ENCODE results near the gene DNAJA2.

Gene DNAJA2

GRCh38 chr16:46924402-46924801, 49.1 kb downstream of the DNAJA2 start:
- no peak for DNase-seq

DNA sequence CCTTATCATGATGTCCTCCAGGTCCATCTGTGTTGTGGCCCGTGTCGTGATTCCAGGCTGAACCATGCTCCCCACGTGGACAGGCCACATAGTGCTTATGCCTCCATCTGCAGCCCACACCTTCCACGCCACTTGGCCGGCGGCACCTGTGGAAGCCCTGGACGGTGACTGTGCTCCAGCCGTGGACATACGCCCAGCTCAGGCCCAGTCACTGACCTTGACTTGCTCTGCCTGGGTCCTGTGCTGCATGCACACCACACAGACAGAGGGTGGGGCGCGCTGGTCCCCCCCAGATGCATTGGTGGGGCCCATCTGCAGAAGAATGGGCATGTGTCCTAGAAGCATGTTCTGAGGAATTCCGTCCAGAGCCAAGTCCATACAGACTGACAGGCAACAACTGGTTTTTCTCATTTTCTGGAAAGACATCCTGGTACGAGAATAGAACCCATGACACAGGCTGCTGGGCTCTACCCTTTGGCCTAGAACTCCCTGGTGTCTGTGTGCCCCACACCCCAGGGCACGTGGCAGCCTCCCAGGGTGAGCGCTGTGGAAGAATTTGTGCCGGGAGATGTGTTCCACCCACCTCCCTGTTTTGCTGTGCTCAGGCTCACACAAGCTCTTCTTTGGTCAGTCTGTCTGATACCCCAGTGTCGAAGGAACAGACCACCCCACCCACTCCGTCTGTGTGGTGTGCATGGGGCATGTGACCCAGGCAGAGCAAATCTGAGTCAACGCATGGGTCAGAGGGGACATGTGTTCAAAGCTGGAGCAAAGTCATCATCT, 49.8 kb downstream of the DNAJA2 start:
- no peak for DNase-seq

DNA sequence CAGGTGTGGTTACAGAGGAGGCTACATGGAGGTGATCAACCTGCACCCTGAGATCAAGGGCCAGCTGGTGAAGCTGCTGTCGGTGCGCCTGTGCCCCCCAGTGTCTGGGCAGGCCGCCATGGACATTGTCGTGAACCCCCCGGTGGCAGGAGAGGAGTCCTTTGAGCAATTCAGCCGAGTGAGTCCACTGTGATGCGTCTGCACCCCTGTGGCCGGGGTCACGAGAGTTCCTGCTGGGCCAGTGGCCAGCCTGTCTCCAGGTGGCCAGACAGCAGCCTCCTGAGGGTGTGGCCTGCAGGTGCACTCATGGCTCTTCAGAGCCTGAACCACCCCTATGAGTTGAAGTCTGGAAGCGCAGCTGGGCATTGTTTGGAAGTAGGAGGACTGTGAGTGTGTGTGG, 51.2 kb downstream of the DNAJA2 start:
- DNase-seq, result no peak

DNA sequence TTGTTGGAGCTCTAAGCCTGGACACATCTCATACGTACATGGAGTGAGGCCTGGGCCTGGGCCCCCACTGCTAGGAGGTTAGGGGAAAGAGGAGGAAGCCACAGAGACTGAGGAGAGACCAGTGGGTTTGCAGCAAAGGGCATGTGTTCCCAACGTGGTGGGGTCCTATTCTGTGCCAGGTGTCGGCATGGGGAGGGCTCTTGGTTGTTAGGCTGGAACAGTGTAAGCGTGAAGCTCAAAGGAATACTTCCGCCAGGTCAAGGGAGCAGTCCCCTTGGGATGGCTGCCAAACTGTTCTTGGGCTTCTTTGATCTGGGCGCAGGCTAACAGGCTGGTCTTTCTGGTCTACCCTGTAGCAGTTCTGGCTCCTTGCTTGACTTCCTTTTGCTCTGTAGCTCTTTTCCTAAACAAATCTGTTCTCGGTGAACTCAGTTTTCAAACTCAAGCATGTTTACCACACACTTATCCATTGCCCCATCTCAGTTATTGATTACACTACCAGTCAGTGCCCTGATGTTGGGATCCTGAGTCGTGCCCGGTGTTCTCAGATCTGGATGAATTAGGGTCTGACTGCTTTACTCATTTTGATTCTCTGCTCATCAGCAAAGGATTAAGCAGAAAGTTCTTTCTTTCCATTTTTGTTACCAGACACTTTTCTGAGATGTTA, 52.9 kb downstream of the DNAJA2 start:
- DNase-seq, result no peak

- no peak for DNase-seq
Observed at GRCh38 chr16:46918905-46919792, 54.3 kb downstream of the DNAJA2 start.

DNA sequence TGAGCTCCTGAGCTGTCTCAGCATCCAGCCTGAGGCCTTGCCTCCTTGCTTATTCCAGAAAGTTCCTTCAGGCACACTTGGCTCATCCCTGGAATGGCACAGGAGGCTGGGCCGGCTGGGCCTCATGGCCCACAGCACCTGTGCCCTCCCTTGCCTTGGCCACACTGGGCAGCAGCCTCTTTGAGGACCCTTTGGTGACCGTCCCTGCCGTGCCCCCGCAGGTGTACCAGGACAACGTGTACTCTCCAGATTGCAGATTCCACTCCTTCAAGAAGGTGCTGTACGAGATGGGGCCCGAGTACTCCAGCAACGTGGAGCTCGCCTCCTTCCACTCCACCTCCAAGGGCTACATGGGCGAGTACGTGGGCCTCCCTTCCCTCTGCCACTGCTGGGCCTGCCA, 55.1 kb downstream of the DNAJA2 start:
- DNase-seq, result no peak

DNA sequence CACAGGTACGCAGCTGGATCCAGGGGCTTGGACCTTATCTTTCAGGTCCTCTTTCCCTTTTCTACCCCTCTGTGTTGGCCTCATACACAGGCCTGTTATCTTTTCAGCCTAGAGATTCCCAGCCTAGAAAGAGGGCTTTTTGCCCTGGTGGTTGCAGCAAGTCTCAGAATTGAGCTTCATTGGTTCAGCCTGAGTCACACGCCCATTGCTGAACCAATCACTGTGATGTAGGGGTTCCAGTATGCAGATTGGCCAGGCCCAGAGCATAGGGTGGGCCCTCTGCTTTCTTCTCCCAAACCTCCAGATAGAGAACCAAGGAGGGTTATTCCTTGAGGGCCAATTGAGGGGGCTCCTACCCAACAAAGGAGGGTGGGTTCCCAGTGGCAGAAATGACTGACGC, 56.5 kb downstream of the DNAJA2 start:
- DNase-seq, result no peak

DNA sequence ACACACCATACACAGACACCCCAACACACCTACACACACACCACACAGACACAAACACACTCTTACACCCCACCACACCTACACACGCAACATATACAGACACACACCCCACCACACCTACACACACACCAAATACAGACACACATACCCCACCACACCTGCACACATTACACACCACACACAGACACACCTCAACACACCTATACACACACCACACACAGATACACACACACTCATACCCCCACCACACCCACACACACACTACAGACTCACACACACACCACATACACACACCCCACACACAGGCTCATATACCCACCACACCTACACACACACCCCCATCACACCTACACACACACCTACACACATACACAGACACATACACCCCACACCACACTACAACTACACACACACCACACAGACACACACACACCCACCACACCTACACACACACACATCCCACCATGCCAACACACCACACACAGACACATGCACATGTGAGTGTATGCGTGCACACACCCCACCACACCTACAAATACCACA, 57.9 kb downstream of the DNAJA2 start:
- no peak for DNase-seq

DNA sequence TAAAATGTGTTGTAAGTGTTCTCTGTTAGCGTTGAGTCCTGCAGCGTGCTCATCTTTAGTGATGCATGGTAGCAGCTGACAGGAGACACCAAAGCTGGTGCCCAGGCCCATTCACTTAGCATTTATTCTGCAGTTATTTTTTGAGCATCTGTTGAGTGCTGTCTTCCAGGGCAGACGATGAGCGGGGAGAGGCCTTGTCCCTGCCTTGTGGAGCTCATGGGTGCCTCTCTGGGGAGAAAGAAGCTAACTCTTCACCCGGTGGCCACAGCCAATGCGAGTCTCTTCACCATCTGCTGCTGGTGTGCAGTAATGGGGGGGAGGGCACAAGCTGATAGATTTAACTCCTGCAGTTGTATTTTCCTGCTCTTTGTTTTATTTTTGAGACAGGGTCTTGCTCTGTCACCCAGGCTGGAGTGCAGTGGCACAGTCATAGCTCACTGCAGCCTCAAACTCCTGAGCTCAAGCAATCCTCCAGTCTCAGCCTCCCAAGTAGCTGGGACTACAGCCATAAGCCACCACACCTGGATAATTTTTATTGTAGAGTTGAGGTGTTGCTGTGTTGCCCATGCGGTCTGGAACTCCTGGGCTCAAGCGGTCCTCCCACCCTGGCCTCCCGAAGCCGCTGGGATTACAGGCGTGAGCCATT, 58.8 kb downstream of the DNAJA2 start:
- no peak for DNase-seq

GRCh38 chr16:46911650-46912049, 61.8 kb downstream of the DNAJA2 start:
- no peak for DNase-seq

DNA sequence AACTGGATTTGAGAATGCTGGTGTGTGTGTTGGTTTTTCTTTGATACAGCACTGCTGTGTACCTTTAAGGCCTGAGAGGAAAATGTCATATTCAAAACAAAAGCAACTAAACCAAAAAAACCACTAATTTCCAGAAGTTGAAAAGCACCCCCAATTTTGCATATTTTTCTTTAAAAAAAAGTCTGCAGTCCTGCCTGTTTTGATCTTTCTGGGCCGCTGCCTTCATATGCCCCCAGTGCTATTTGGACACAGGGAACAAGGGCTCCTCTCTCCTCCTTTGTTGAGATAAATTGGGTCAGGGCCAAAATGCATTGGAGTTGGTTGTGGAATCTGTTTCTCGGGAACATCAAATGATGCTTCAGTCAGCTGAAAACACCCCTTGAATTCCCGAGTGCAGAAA, 62.4 kb downstream of the DNAJA2 start:
- DNase-seq, result no peak

DNA sequence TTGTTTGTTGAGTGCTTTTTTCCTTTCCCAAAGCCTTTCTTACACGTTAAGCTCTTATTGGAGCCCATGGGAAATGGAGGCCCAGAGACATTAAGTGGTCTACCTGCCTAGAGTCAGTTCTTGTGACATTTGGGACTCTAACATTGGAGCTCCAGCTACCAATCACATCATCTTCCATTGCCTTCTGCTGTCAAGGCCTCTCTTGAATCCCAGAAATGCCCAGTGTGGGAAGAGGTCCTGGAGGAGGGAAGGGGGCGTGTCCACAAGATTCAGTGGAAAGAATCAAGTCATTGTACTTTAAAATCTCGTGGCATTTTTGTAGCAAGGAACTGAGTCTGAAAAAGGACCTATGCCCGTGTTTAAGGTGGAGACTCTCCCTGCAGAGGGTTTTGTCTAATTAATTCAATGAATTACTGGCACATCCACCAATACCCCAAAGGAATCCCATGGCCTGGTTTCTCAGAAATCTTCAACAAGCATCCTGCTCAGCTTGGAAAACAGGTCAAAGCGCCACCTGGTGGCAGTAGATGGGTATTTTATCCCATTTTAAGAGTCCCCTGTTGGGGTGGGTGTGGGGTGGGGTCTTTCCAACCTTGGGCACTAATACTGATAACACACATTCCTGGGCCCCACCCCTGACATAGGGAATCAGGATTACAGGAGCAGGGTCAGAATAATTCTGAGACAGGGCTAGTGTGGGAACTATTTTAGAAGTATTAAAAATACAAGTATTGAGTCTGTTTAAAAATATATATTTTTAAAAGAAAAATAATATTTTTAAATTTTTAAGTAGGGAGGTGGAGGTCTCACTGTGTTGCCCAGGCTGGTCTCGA, 64.7 kb downstream of the DNAJA2 start:
- DNase-seq, result no peak

DNA sequence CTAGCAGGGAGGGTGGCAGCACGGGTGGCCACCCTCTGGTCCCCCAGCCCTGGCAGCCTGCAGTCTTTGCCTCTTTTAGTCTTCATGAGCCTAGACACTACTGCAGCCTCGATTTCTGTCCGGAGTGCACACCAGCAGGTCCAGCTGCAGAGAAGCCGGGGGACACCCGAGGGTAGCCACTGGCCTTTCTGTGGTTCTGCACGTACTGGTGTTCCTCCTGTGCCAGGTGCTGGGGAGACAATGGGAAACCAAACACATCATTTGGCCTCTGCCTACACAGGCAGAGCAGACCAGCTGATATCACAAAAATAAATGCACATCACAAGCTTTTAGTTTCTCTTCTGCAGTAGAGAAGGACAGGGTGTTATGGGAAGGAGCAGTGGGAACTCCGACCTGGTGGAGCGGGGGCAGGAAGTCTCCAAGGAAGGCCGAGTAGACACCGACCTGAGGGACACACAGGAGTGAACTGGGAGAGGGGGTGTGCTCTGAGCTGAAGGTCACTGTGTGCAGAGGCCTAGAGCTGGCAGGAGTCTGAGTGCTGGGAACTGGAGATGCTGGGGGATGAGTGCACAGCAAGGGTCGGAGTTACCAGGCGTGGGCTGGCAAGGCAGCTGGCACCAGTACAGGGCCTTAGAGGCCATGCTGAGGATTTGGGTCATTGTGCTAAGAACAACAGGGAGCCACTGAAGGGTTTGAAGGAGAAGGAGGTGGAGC, 66.3 kb downstream of the DNAJA2 start:
- DNase-seq, result no peak

GRCh38 chr16:46906360-46907060, 67.0 kb downstream of the DNAJA2 start:
- DNase-seq, result no peak

Data from NCI-H748 treated with DMSO at 0.1 percent for 48 hours (cell line).